Gastroesophageal sphincter (tissue), 3 donors: ENCODE measurements around the gene EMILIN3.

Source experiments
- EP300 ChIP-seq: sonication (generic); formaldehyde crosslinking; IDR thresholded peaks from one replicate; pipeline ENCODE4 v1.6.1; 2017; ENCODE audit warnings: antibody characterized with exemption, mild to moderate bottlenecking
- POLR2A ChIP-seq, 2 donors: fragments of 450-650 bp; IDR thresholded peaks; one replicate each; pipeline ENCODE4 v1.6.1; 2017; ENCODE audit warnings: antibody characterized with exemption in 2 of 2, mild to moderate bottlenecking in 2 of 2, moderate library complexity in 1 of 2
- POLR2AphosphoS5 ChIP-seq: sonication (generic); formaldehyde crosslinking; IDR thresholded peaks from one replicate; pipeline ENCODE4 v1.6.1; 2017; ENCODE audit warnings: antibody characterized with exemption
- TF ChIP-seq, protein P1 (sequence below), 4 experiments: fragments of 200-600 bp in 2 of 4; fragments of 450-650 bp in 2 of 4; sonication (generic) in 1 of 4; IDR thresholded peaks; one replicate each; pipeline ENCODE4 v1.5.1; 2017 to 2019; ENCODE audit warnings: antibody characterized with exemption in 4 of 4, mild to moderate bottlenecking in 2 of 4, moderate library complexity in 2 of 4

DNA sequence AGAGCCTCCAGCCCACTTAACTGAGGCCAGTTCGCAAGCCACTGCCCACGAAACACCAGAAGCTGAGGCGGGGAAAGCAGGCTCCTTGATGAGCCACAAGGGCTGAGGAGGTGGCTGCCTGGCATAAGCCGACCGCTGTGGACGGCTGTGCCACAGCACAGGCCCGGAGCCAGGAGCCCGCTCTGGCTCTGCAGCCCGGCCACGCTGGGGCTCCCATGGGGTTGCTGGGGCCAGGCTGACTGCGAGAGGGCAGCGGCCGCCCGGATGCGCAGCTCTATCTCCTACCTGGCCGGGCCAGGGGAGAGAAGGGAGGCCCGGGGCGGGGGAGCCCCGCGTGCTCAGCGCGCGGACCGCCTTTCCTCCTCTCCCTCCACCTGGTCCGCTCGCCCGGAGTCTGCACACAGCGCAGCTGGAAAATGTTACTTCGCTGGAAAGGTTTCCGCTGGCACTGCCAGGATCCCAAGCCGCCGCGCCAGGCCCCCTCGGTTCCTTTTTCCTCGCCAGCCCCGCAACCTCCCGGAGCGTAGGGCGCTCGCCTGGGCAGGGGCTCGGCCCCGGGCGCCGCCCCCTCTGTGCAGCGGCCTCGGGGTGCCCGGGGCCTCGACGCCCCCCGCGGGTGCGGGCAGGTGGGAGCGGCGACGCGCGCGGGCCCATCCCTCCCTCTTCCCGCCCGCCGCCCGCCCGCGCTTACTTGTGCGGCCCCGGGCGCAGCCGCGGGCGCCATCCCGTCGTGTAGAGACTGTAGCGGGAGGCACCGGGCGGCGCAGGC lies 657 bp downstream of the EMILIN3 start:
- TF ChIP-seq, protein P1, sequence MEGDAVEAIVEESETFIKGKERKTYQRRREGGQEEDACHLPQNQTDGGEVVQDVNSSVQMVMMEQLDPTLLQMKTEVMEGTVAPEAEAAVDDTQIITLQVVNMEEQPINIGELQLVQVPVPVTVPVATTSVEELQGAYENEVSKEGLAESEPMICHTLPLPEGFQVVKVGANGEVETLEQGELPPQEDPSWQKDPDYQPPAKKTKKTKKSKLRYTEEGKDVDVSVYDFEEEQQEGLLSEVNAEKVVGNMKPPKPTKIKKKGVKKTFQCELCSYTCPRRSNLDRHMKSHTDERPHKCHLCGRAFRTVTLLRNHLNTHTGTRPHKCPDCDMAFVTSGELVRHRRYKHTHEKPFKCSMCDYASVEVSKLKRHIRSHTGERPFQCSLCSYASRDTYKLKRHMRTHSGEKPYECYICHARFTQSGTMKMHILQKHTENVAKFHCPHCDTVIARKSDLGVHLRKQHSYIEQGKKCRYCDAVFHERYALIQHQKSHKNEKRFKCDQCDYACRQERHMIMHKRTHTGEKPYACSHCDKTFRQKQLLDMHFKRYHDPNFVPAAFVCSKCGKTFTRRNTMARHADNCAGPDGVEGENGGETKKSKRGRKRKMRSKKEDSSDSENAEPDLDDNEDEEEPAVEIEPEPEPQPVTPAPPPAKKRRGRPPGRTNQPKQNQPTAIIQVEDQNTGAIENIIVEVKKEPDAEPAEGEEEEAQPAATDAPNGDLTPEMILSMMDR (IDR thresholded peaks at IDR 0.05): no peak
- no peak for TF ChIP-seq POLR2AphosphoS5
- TF ChIP-seq POLR2A (IDR thresholded peaks at IDR 0.05): no peak
- no peak for TF ChIP-seq EP300
